ENCODE measurements around the gene SUCLG2.
"Not testable (repeated sequence)": the region's sequence is repeated elsewhere in the genome, so short reads cannot be mapped to it uniquely, and the experiment has no call there.

SUCLG2 gene

GRCh38 chr3:67616046-67616445, 38.4 kb downstream of the SUCLG2 start:
- DNase-seq (ENCODE audit: insufficient read length, low spot score) (no peak), FAIRE-seq (no peak)

GRCh38 chr3:67614195-67614594, 40.2 kb downstream of the SUCLG2 start:
- DNase-seq (ENCODE audit: insufficient read length, low spot score) (no peak), FAIRE-seq (no peak)

GRCh38 chr3:67610458-67610857, 44.0 kb downstream of the SUCLG2 start:
- DNase-seq (ENCODE audit: insufficient read length, low spot score) (no peak), FAIRE-seq (no peak)

GRCh38 chr3:67609709-67610108, 44.7 kb downstream of the SUCLG2 start:
- no peak for DNase-seq (ENCODE audit: insufficient read length, low spot score)
- FAIRE-seq: no peak

GRCh38 chr3:67608034-67608433, 46.4 kb downstream of the SUCLG2 start:
- DNase-seq (ENCODE audit: insufficient read length, low spot score) (no peak), FAIRE-seq (no peak)

- peak; percentile 36 for FAIRE-seq
- peak; percentile 36 for DNase-seq (ENCODE audit: insufficient read length, low spot score)
Observed at GRCh38 chr3:67605377-67605776, 49.0 kb downstream of the SUCLG2 start.

GRCh38 chr3:67602816-67603215, 51.6 kb downstream of the SUCLG2 start:
- no peak for FAIRE-seq

GRCh38 chr3:67601919-67602608, 52.3 kb downstream of the SUCLG2 start:
- no peak for FAIRE-seq
- no peak for DNase-seq (ENCODE audit: insufficient read length, low spot score)

More at GRCh38 chr3:67602816-67603215, 51.6 kb downstream of the SUCLG2 start:
- DNase-seq (ENCODE audit: insufficient read length, low spot score): no peak

- DNase-seq (ENCODE audit: insufficient read length, low spot score) (no peak), FAIRE-seq (no peak)
Observed at GRCh38 chr3:67601385-67601784, 53.0 kb downstream of the SUCLG2 start.

- FAIRE-seq: no peak
- DNase-seq (ENCODE audit: insufficient read length, low spot score): no peak
Observed at GRCh38 chr3:67599821-67600220, 54.6 kb downstream of the SUCLG2 start.

- no peak for FAIRE-seq
Observed at GRCh38 chr3:67598814-67599556, 55.4 kb downstream of the SUCLG2 start.

GRCh38 chr3:67595424-67595823, 59.0 kb downstream of the SUCLG2 start:
- no peak for FAIRE-seq
- DNase-seq (ENCODE audit: insufficient read length, low spot score): no peak

More at GRCh38 chr3:67598814-67599556, 55.4 kb downstream of the SUCLG2 start:
- DNase-seq (ENCODE audit: insufficient read length, low spot score): no peak

GRCh38 chr3:67593761-67594234, 60.6 kb downstream of the SUCLG2 start:
- no peak for FAIRE-seq
- DNase-seq (ENCODE audit: insufficient read length, low spot score): no peak

GRCh38 chr3:67592057-67592456, 62.4 kb downstream of the SUCLG2 start:
- no peak for FAIRE-seq

GRCh38 chr3:67587811-67588210, 66.6 kb downstream of the SUCLG2 start:
- FAIRE-seq: no peak
- DNase-seq (ENCODE audit: insufficient read length, low spot score): no peak

More at GRCh38 chr3:67592057-67592456, 62.4 kb downstream of the SUCLG2 start:
- no peak for DNase-seq (ENCODE audit: insufficient read length, low spot score)

GRCh38 chr3:67587301-67587700, 67.1 kb downstream of the SUCLG2 start:
- DNase-seq (ENCODE audit: insufficient read length, low spot score) (no peak), FAIRE-seq (no peak)

GRCh38 chr3:67584608-67585007, 69.8 kb downstream of the SUCLG2 start:
- FAIRE-seq; DNase-seq (ENCODE audit: insufficient read length, low spot score): not testable (repeated sequence)

- peak; percentile 49 for FAIRE-seq
Observed at GRCh38 chr3:67580430-67581000, 73.9 kb downstream of the SUCLG2 start.

GRCh38 chr3:67578416-67578815, 76.0 kb downstream of the SUCLG2 start:
- FAIRE-seq (no peak), DNase-seq (ENCODE audit: insufficient read length, low spot score) (no peak)

More at GRCh38 chr3:67580430-67581000, 73.9 kb downstream of the SUCLG2 start:
- DNase-seq (ENCODE audit: insufficient read length, low spot score): no peak

- FAIRE-seq (no peak), DNase-seq (ENCODE audit: insufficient read length, low spot score) (no peak)
Observed at GRCh38 chr3:67576441-67576840, 78.0 kb downstream of the SUCLG2 start.

GRCh38 chr3:67569324-67569723, 85.1 kb downstream of the SUCLG2 start:
- FAIRE-seq (no peak), DNase-seq (ENCODE audit: insufficient read length, low spot score) (no peak)

Measured in HTR-8/SVneo (cell line).